ENCODE data around the gene SLC25A36. TPM values are rescaled to one million over a fixed set of nuclear protein-coding genes. Genes with fewer than 3 reads are reported as not detected.
"Not testable (repeated sequence)": the region's sequence is repeated elsewhere in the genome, so short reads cannot be mapped to it uniquely, and the experiment has no call there.

Gene SLC25A36
- total and polyA plus RNA-seq, 3 experiments from 2014 or later: 37.1 to 44.2 (median 38.1) TPM

- ChIA-PET POLR2A (interaction anchor here (0.6 kb wide), 1 partner anchor 11 kb away, joined by 3 read pairs; no protein-coding TSS in a partner anchor), CTCF (no interaction called here)
- no peaks in the 10 kb centered on the region for H3K36me3 ChIP-seq (ENCODE audit: insufficient read depth, low read length)
- peak overlapping the region; percentile 89 to 97 (median 94) for H3K4me3 Mint-ChIP-seq
- H3K4me1 ChIP-seq (ENCODE audit: insufficient read depth, low read length): peaks cover 27% of the 10 kb centered on the region
- H3K4me1 Mint-ChIP-seq: peaks cover 27 to 46% (median 44%) of the 10 kb centered on the region in 3 donors
- H3K27ac ChIP-seq (ENCODE audit: low read depth, low read length): peak overlapping the region; percentile 75
- no peaks in the 10 kb centered on the region for H3K9me3 Mint-ChIP-seq
- peak overlapping the region; percentile 89 to 100 (median 98) for H3K27ac Mint-ChIP-seq
- peaks cover 0 to 13% (median 2%) of the 10 kb centered on the region in 3 donors for H3K36me3 Mint-ChIP-seq
- H3K27me3 ChIP-seq (ENCODE audit: insufficient read depth, low read length, poor library complexity, severe bottlenecking): no peaks in the 10 kb centered on the region
- no peaks in the 10 kb centered on the region for H3K9me3 ChIP-seq (ENCODE audit: low read length)
- H3K27me3 Mint-ChIP-seq: peaks cover 1 to 6% of the 10 kb centered on the region in 2 donors
- peak overlapping the region; percentile 72 for H3K4me3 ChIP-seq (ENCODE audit: low read length)
- DNase-seq: no peak
These were observed 574 bp upstream of the SLC25A36 start for GRCh38 chr3:140941090-140941433.

- ChIA-PET CTCF (interaction anchor here (1.0 kb wide), 1 partner anchor 9 kb away, joined by 3 read pairs; no protein-coding TSS in a partner anchor), POLR2A (interaction anchor here (1.3 to 1.5 kb wide), 3 partner anchors 75 to 325 kb away, joined by 3 to 7 read pairs (median 5); partner anchors contain the start of gene PXYLP1)
- H3K4me3 ChIP-seq (ENCODE audit: low read length): peak overlapping the region; percentile 81
- H3K27ac ChIP-seq (ENCODE audit: low read depth, low read length): peak overlapping the region; percentile 75
- Mint-ChIP-seq H3K27ac (peak overlapping the region; percentile 89 to 100 (median 98)), H3K27me3 (no peaks in the 10 kb centered on the region), H3K4me3 (peak overlapping the region; percentile 89 to 97 (median 94)), H3K36me3 (peaks cover 0 to 18% (median 7%) of the 10 kb centered on the region in 3 donors), H3K4me1 (peaks cover 37 to 60% (median 58%) of the 10 kb centered on the region in 3 donors), H3K9me3 (no peaks in the 10 kb centered on the region)
- H3K27me3 ChIP-seq (ENCODE audit: insufficient read depth, low read length, poor library complexity, severe bottlenecking): no peaks in the 10 kb centered on the region
- DNase-seq: peak in 4 of 5 donors; percentile 17 to 63 (median 35)
- no peaks in the 10 kb centered on the region for H3K36me3 ChIP-seq (ENCODE audit: insufficient read depth, low read length)
- H3K4me1 ChIP-seq (ENCODE audit: insufficient read depth, low read length): peaks cover 32% of the 10 kb centered on the region
- H3K9me3 ChIP-seq (ENCODE audit: low read length): no peaks in the 10 kb centered on the region
These were observed 827 bp downstream of the SLC25A36 start for GRCh38 chr3:140942221-140943104.

- peaks cover 0 to 25% (median 10%) of the 10 kb centered on the region in 3 donors for H3K36me3 Mint-ChIP-seq
- POLR2A ChIA-PET: interaction anchor here (0.5 to 1.3 kb wide), 2 partner anchors 15 to 74 kb away, joined by 3 to 5 read pairs; no protein-coding TSS in a partner anchor
These were observed 2.3 kb downstream of the SLC25A36 start for GRCh38 chr3:140943781-140944552.

GRCh38 chr3:140948460-140949249 lies 7.0 kb downstream of the SLC25A36 start:
- no peak overlapping the region for H3K27ac Mint-ChIP-seq
- no peaks in the 10 kb centered on the region for H3K9me3 Mint-ChIP-seq
- H3K27me3 ChIP-seq (ENCODE audit: insufficient read depth, low read length, poor library complexity, severe bottlenecking): no peaks in the 10 kb centered on the region
- H3K4me3 Mint-ChIP-seq: no peak overlapping the region
- CTCF ChIA-PET: no interaction called here
- no peaks in the 10 kb centered on the region for H3K9me3 ChIP-seq (ENCODE audit: low read length)
- H3K4me1 ChIP-seq (ENCODE audit: insufficient read depth, low read length): peaks cover 25% of the 10 kb centered on the region
- no peak overlapping the region for H3K4me3 ChIP-seq (ENCODE audit: low read length)
- H3K36me3 Mint-ChIP-seq: peaks cover 0 to 21% (median 13%) of the 10 kb centered on the region in 3 donors
- no peak overlapping the region for H3K27ac ChIP-seq (ENCODE audit: low read depth, low read length)
- POLR2A ChIA-PET: no interaction called here
- H3K36me3 ChIP-seq (ENCODE audit: insufficient read depth, low read length): no peaks in the 10 kb centered on the region
- H3K4me1 Mint-ChIP-seq: peaks cover 53 to 86% (median 86%) of the 10 kb centered on the region in 3 donors
- no peak for DNase-seq
- no peaks in the 10 kb centered on the region for H3K27me3 Mint-ChIP-seq

More at GRCh38 chr3:140943781-140944552, 2.3 kb downstream of the SLC25A36 start:
- Histone ChIP-seq H3K27me3 (ENCODE audit: insufficient read depth, low read length, poor library complexity, severe bottlenecking) (no peaks in the 10 kb centered on the region), H3K9me3 (ENCODE audit: low read length) (no peaks in the 10 kb centered on the region), H3K36me3 (ENCODE audit: insufficient read depth, low read length) (no peaks in the 10 kb centered on the region), H3K27ac (ENCODE audit: low read depth, low read length) (no peak overlapping the region), H3K4me3 (ENCODE audit: low read length) (no peak overlapping the region), H3K4me1 (ENCODE audit: insufficient read depth, low read length) (peaks cover 32% of the 10 kb centered on the region)
- peaks cover 44 to 68% (median 67%) of the 10 kb centered on the region in 3 donors for H3K4me1 Mint-ChIP-seq
- DNase-seq: no peak
- H3K4me3 Mint-ChIP-seq: peak overlapping the region; percentile 89 to 97 (median 94)
- H3K9me3 Mint-ChIP-seq: no peaks in the 10 kb centered on the region
- H3K27me3 Mint-ChIP-seq: no peaks in the 10 kb centered on the region
- CTCF ChIA-PET: interaction anchor here (1.1 to 1.3 kb wide), 2 partner anchors 45 to 288 kb away, joined by 3 to 4 read pairs; partner anchors contain the start of gene PXYLP1
- peak overlapping the region in 4 of 8 donors; percentile 57 to 99 (median 92) for H3K27ac Mint-ChIP-seq

GRCh38 chr3:140950144-140950543 lies 8.5 kb downstream of the SLC25A36 start:
- Mint-ChIP-seq H3K36me3 (peaks cover 0 to 21% (median 13%) of the 10 kb centered on the region in 3 donors), H3K4me1 (peaks cover 57 to 87% (median 86%) of the 10 kb centered on the region in 3 donors), H3K4me3 (no peak overlapping the region), H3K27me3 (no peaks in the 10 kb centered on the region), H3K27ac (peak overlapping the region in 1 of 8 donors; percentile 33), H3K9me3 (no peaks in the 10 kb centered on the region)
- POLR2A ChIA-PET: no interaction called here
- no peak for DNase-seq
- CTCF ChIA-PET: no interaction called here
- no peaks in the 10 kb centered on the region for H3K36me3 ChIP-seq (ENCODE audit: insufficient read depth, low read length)
- H3K4me3 ChIP-seq (ENCODE audit: low read length): no peak overlapping the region
- H3K9me3 ChIP-seq (ENCODE audit: low read length): no peaks in the 10 kb centered on the region
- H3K4me1 ChIP-seq (ENCODE audit: insufficient read depth, low read length): peaks cover 10% of the 10 kb centered on the region
- H3K27me3 ChIP-seq (ENCODE audit: insufficient read depth, low read length, poor library complexity, severe bottlenecking): no peaks in the 10 kb centered on the region
- no peak overlapping the region for H3K27ac ChIP-seq (ENCODE audit: low read depth, low read length)

- H3K9me3 ChIP-seq (ENCODE audit: low read length): no peaks in the 10 kb centered on the region
- no peaks in the 10 kb centered on the region for H3K9me3 Mint-ChIP-seq
- H3K4me1 ChIP-seq (ENCODE audit: insufficient read depth, low read length): peaks cover 7% of the 10 kb centered on the region
- no peaks in the 10 kb centered on the region for H3K27me3 ChIP-seq (ENCODE audit: insufficient read depth, low read length, poor library complexity, severe bottlenecking)
- H3K4me3 ChIP-seq (ENCODE audit: low read length): no peak overlapping the region
- ChIA-PET POLR2A (no interaction called here), CTCF (interaction anchor here (1.0 kb wide), 1 partner anchor 8 kb away, joined by 3 read pairs; no protein-coding TSS in a partner anchor)
- peak overlapping the region in 2 of 8 donors; percentile 5 to 56 for H3K27ac Mint-ChIP-seq
- no peaks in the 10 kb centered on the region for H3K36me3 ChIP-seq (ENCODE audit: insufficient read depth, low read length)
- DNase-seq: no peak
- no peak overlapping the region for H3K27ac ChIP-seq (ENCODE audit: low read depth, low read length)
- H3K4me3 Mint-ChIP-seq: no peak overlapping the region
- H3K27me3 Mint-ChIP-seq: no peaks in the 10 kb centered on the region
- H3K36me3 Mint-ChIP-seq: peaks cover 0 to 22% (median 13%) of the 10 kb centered on the region in 3 donors
- peaks cover 60 to 90% (median 89%) of the 10 kb centered on the region in 3 donors for H3K4me1 Mint-ChIP-seq
These were observed 9.2 kb downstream of the SLC25A36 start for GRCh38 chr3:140950863-140951262.

GRCh38 chr3:140951750-140952149 lies 10.1 kb downstream of the SLC25A36 start:
- POLR2A ChIA-PET: not testable (repeated sequence)

More at GRCh38 chr3:140951750-140952149, 10.1 kb downstream of the SLC25A36 start:
- H3K4me1 Mint-ChIP-seq: peaks cover 58 to 88% (median 87%) of the 10 kb centered on the region in 3 donors
- H3K27ac ChIP-seq (ENCODE audit: low read depth, low read length); H3K9me3 ChIP-seq (ENCODE audit: low read length); H3K9me3 Mint-ChIP-seq; H3K4me3 ChIP-seq (ENCODE audit: low read length); H3K27ac Mint-ChIP-seq; CTCF ChIA-PET; DNase-seq; H3K27me3 ChIP-seq (ENCODE audit: insufficient read depth, low read length, poor library complexity, severe bottlenecking); H3K36me3 ChIP-seq (ENCODE audit: insufficient read depth, low read length); H3K27me3 Mint-ChIP-seq; H3K4me1 ChIP-seq (ENCODE audit: insufficient read depth, low read length): not testable (repeated sequence)
- peaks cover 0 to 28% (median 14%) of the 10 kb centered on the region in 3 donors for H3K36me3 Mint-ChIP-seq
- peak overlapping the region in 1 of 7 donors; percentile 44 for H3K4me3 Mint-ChIP-seq

Measured in CD8-positive, alpha-beta memory T cell (primary cell).